WERI-Rb-1 (cell line): ENCODE results near the gene ATXN7L3.
A peak's percentile ranks its signal among the peaks of the same experiment; 100 is the strongest.

Experiments used
- DNase-seq: peaks from one replicate; pipeline ENCODE4 v3.0.0-alpha.2; 2020
- H3K27ac ChIP-seq: fragments of 250-450 bp; sonication (Bioruptor Pico); 2 replicates; pipeline ENCODE4 v1.5.1; 2020; ENCODE audit warnings: mild to moderate bottlenecking, moderate library complexity
- H3K27me3 ChIP-seq: fragments of 250-450 bp; sonication (Bioruptor Pico); 2 replicates; pipeline ENCODE4 v1.5.1; 2021; ENCODE audit warnings: mild to moderate bottlenecking, low read depth, moderate library complexity; ENCODE audit not compliant: insufficient read depth, severe bottlenecking
- H3K36me3 ChIP-seq: fragments of 250-450 bp; sonication (Bioruptor Pico); 2 replicates; pipeline ENCODE4 v1.5.1; 2020; ENCODE audit warnings: mild to moderate bottlenecking, moderate library complexity
- H3K4me3 ChIP-seq: 2 replicates; pipeline ENCODE4 v1.5.1; 2011; ENCODE audit warnings: low read depth, mild to moderate bottlenecking, control low read depth, low read length
- H3K9me3 ChIP-seq: fragments of 250-450 bp; sonication (Bioruptor Pico); 2 replicates; pipeline ENCODE4 v1.5.1; 2021; ENCODE audit warnings: mild to moderate bottlenecking, moderate library complexity; ENCODE audit not compliant: severe bottlenecking
- TF ChIP-seq, protein P1 (sequence below): IDR thresholded peaks from 2 replicates; pipeline ENCODE4 v1.5.1; 2011; ENCODE audit warnings: low read depth, mild to moderate bottlenecking, control low read depth, inconsistent platforms, low read length

The ATXN7L3 gene

DNA sequence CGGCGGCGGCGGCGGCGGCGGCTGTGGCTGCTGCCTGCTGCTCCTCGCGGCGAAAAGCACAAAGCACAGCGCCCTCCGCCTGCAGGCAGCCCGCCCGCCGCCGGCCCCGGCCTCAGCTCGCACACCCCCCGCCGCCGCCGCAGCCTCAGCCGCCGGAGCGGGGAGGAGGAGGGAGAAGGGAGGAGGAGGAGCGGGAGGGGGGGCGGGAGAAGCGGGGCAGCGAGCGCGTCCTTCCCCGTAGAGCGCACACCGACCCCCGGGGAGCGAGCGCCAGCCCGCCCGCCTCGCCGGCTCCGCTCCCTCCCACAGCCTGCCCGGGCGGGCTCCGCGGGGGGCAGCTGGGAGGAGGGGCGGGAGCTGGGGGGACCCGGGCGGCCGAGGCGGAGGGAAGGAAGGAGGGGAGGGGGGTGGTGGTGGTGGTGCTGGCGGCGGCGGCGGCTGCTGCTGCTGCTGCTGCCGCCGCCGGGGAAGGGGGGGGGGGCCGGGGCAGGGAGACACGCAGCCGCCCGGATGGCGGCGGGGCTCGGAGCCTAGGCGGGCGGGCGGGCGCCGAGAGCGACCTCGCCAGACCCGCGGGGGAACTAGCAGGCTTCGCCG is 20.0 kb upstream of the ATXN7L3 start, which contains the start of gene UBTF:
Gene UBTF (minus strand): TSS at position 60 of the 597 bp plus-strand sequence. CDS start 1,446 bp downstream, outside the sequence.
- Histone ChIP-seq H3K9me3 (no peaks in the 10 kb centered on the region), H3K27me3 (no peaks in the 10 kb centered on the region), H3K27ac (peak within 1 kb of the TSS; percentile 99), H3K36me3 (peaks cover 43% of the 10 kb centered on the region), H3K4me3 (peak within 1 kb of the TSS; percentile 68)
- TF ChIP-seq, protein P1, sequence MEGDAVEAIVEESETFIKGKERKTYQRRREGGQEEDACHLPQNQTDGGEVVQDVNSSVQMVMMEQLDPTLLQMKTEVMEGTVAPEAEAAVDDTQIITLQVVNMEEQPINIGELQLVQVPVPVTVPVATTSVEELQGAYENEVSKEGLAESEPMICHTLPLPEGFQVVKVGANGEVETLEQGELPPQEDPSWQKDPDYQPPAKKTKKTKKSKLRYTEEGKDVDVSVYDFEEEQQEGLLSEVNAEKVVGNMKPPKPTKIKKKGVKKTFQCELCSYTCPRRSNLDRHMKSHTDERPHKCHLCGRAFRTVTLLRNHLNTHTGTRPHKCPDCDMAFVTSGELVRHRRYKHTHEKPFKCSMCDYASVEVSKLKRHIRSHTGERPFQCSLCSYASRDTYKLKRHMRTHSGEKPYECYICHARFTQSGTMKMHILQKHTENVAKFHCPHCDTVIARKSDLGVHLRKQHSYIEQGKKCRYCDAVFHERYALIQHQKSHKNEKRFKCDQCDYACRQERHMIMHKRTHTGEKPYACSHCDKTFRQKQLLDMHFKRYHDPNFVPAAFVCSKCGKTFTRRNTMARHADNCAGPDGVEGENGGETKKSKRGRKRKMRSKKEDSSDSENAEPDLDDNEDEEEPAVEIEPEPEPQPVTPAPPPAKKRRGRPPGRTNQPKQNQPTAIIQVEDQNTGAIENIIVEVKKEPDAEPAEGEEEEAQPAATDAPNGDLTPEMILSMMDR = no peak
- DNase-seq = peak; percentile 92

DNA sequence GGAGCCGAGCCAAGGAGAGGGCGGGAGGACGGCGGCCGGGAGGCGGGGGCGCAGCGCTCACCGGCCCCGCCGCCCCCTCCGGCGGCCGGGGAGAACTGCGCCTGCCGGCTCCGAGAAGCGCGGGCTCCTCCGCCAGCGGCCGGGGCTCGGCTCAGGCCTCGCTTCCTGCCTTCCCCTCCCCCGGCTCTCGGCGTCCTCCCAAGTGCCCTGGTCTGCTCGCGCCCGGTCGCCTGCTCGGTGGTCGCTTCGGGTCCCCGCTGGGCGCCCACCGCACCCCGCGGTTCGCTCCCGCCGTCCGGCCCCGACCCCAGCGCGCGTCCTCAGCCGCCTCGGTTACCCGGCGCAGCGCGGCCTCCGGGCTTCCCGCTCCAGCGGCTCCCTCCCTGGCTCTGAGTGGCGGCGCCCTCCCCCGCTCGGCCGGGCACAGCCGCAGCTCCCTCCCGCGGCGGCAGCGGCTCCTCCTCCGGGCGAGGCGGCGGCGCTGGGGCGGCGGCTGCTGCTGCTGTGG is 19.5 kb upstream of the ATXN7L3 start:
- Histone ChIP-seq H3K36me3 (peaks cover 49% of the 10 kb centered on the region), H3K9me3 (no peaks in the 10 kb centered on the region), H3K27me3 (no peaks in the 10 kb centered on the region), H3K4me3 (peak overlapping the region; percentile 39), H3K27ac (peak overlapping the region; percentile 99)
- no peak for DNase-seq
- TF ChIP-seq, protein P1 = peak; percentile 56

DNA sequence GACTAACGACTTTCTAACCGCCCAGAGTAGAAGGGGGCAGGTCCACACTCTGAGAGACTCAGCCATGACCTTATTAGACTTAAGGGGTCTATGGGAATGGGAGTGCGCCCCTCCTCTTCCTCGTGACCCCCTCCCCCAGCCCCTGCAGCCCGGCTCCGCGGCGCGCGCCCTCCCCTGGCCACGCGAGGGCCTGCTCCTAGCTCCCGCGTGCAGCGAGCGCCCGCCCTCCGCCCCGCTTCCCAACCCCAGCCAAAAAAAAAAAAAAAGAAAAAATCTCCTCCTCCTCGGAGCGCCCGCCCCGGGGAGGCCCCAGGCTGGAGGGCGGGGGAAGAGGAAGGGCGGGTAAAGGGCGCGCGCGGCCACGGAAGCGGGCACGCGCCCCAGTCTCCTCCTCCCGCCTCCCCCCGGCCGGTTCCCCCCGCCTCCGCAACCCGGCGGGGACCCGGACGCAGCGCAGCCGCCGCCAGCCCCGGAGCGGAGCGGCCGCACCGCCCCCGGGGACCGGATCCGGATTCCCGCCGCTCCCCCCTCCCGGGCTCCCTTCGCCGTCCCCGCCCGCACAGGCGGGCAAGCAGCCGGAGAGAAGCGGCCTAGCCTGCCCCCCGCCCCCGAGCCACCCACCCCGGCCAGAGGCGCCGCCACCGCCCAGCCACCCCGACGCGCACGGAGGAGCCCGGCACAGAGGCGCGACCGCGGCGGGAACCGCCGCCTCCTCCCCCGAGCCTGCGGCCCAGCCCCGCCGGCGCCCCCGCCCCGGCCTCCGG is 18.8 kb upstream of the ATXN7L3 start:
- no peaks in the 10 kb centered on the region for H3K27me3 ChIP-seq
- peaks cover 55% of the 10 kb centered on the region for H3K36me3 ChIP-seq
- H3K9me3 ChIP-seq = no peaks in the 10 kb centered on the region
- H3K27ac ChIP-seq = peak overlapping the region; percentile 99
- TF ChIP-seq, protein P1 = peak; percentile 73
- peak; percentile 93 for DNase-seq
- peak overlapping the region; percentile 65 for H3K4me3 ChIP-seq

DNA sequence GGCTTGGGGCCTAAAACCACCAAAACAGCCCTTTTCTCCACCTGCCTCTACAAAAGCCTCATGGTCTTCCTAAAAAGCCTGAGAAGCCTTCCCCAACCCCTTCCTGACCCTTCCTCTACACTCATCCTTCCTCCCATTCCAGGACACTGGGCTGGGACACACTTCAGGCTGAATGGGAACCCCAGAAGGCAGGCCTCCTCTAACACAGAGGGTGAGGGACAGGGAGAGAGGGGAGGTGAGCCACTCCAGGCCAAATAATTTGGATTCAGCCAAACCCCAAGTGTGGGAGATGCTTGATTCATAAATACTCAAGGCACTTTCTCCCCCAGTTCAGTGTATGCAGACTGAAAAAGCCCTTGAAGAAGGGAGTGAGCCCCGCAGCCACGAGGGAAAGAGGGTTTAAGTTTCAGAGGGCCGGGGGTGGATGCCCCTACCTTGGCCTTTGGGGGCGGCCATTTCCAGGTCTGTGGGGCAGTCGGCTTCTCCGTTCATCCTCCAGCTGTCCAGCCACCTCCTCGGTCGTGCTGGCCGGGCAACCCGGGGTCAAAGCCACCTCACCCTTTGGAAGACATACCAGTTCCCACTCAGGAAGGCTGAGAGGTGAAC is 18.2 kb upstream of the ATXN7L3 start:
- peaks cover 58% of the 10 kb centered on the region for H3K36me3 ChIP-seq
- H3K27ac ChIP-seq = peak overlapping the region; percentile 99
- H3K4me3 ChIP-seq = peak overlapping the region; percentile 65
- H3K9me3 ChIP-seq = no peaks in the 10 kb centered on the region
- TF ChIP-seq, protein P1 = no peak
- no peaks in the 10 kb centered on the region for H3K27me3 ChIP-seq
- no peak for DNase-seq

DNA sequence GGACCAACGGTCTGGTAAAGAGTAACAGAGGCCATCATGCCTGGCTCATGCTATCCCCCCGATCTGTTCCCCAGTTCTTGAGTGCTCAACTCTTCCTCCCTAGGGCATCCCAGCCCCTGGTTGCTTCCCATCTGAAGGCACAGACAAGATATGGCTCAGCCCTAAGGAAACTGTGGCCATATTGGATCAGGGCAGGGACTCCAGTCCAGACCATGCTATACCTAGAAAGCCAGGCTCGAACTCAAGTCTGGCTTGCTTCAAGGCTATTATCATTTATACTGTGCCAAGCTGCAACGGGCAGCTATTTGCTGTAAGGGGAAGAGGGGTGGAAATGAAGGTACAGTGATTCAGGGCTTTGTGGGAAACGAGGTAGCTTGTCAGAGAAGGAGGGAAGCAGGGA is 17.0 kb upstream of the ATXN7L3 start:
- no peak overlapping the region; the same call in 1 of the 2 replicates for H3K27ac ChIP-seq
- DNase-seq = no peak
- no peaks in the 10 kb centered on the region for H3K9me3 ChIP-seq
- H3K27me3 ChIP-seq = no peaks in the 10 kb centered on the region
- TF ChIP-seq, protein P1 = no peak
- peaks cover 60% of the 10 kb centered on the region for H3K36me3 ChIP-seq
- H3K4me3 ChIP-seq = no peak overlapping the region
